Endothelial cell of umbilical vein (primary cell): Measurements from ENCODE around the gene RIPPLY1. TPM values are rescaled to one million over a fixed set of nuclear protein-coding genes. Genes with fewer than 3 reads are reported as not detected.

ENCODE experiments used
- BruUV-seq: library from RNA; stranded (reverse); fragments of 400-500 nt; replicated peaks from 2 replicates; lab custom pipeline; 2021; lab: Mats Ljungman, UMichigan
- CTCF ChIA-PET: fragments of 300-600, 350-600 bp; sonication (Branson Sonifier 250); formaldehyde crosslinking; loops from one replicate; lab custom pipeline; 2021; ENCODE audit warnings: antibody characterized with exemption, inconsistent platforms; lab: Charles Lee
- POLR2A ChIA-PET: fragments of 300-600, 350-600 bp; sonication (Branson Sonifier 250); formaldehyde crosslinking; loops from one replicate; lab custom pipeline; 2021; ENCODE audit warnings: antibody characterized with exemption, inconsistent platforms; lab: Charles Lee
- DNase-seq: peaks from one replicate; pipeline ENCODE4 v3.0.0-alpha.2; 2011; ENCODE audit warnings: low read depth, low spot score
- FAIRE-seq: peaks from 2 replicates; lab custom pipeline; 2011; peaks lifted over from hg19 to GRCh38; lab: Jason Lieb, UNC
- H2AFZ ChIP-seq: 2 replicates; pipeline ENCODE4 v1.6.0; 2012; ENCODE audit warnings: low read depth, low read length, control low read depth, inconsistent platforms
- H3K27ac ChIP-seq: 2 replicates; pipeline ENCODE4 v1.5.1; 2011; ENCODE audit warnings: low read depth, mild to moderate bottlenecking, control low read depth, low read length, moderate library complexity; ENCODE audit not compliant: insufficient read depth
- H3K27me3 ChIP-seq, 2 experiments: 2 replicates each; pipeline versions ENCODE4 v1.6.0 to v1.6.1; 2011; ENCODE audit warnings: low read length in 2 of 2, mixed read lengths in 1 of 2; ENCODE audit not compliant: control insufficient read depth in 2 of 2, insufficient read depth in 2 of 2
- H3K36me3 ChIP-seq, 2 experiments: 2 replicates in 1 of 2; 3 replicates in 1 of 2; pipeline ENCODE4 v1.5.1; 2011; ENCODE audit warnings: low read length in 2 of 2, mild to moderate bottlenecking in 1 of 2, moderate library complexity in 1 of 2; ENCODE audit not compliant: control insufficient read depth in 2 of 2, insufficient read depth in 2 of 2; ENCODE audit errors: extremely low read depth in 1 of 2
- H3K4me1 ChIP-seq: 3 replicates; pipeline ENCODE4 v1.5.1; 2011; ENCODE audit warnings: mild to moderate bottlenecking, low read length; ENCODE audit not compliant: control insufficient read depth, insufficient read depth; ENCODE audit errors: extremely low read depth
- H3K4me2 ChIP-seq: 2 replicates; pipeline ENCODE4 v1.6.1; 2011; ENCODE audit warnings: low read length, control low read depth, mixed read lengths; ENCODE audit not compliant: insufficient read depth
- H3K4me3 ChIP-seq, 3 experiments: fragments of 200-600 bp in 1 of 3; sonication (generic), shearing (Covaris generic) in 1 of 3; replicated peaks in 1 of 3; 2 replicates each; pipeline ENCODE4 v1.5.1; 2011 to 2016; ENCODE audit warnings: control low read depth in 3 of 3, low read length in 3 of 3, mild to moderate bottlenecking in 2 of 3, inconsistent platforms in 1 of 3, low read depth in 1 of 3, moderate library complexity in 1 of 3; ENCODE audit not compliant: insufficient read depth in 1 of 3
- H3K79me2 ChIP-seq: 2 replicates; pipeline ENCODE4 v1.6.0; 2012; ENCODE audit warnings: low read length, inconsistent platforms; ENCODE audit not compliant: control insufficient read depth, insufficient read depth
- H3K9ac ChIP-seq: replicated peaks from 2 replicates; pipeline ENCODE3; 2011; ENCODE audit warnings: low read length, control low read depth; ENCODE audit not compliant: insufficient read depth; ENCODE audit errors: extremely low read depth
- H3K9me1 ChIP-seq: replicated peaks from 3 replicates; pipeline ENCODE4 v1.6.0; 2011; ENCODE audit warnings: mild to moderate bottlenecking, low read length; ENCODE audit not compliant: control insufficient read depth, insufficient read depth; ENCODE audit errors: extremely low read depth
- H3K9me3 ChIP-seq: replicated peaks from 2 replicates; pipeline ENCODE4 v1.5.1; 2012; ENCODE audit warnings: low read length, inconsistent platforms; ENCODE audit not compliant: control insufficient read depth, insufficient read depth
- H4K20me1 ChIP-seq: replicated peaks from 2 replicates; pipeline ENCODE3; 2011; ENCODE audit warnings: mild to moderate bottlenecking, low read length; ENCODE audit not compliant: control insufficient read depth, insufficient read depth; ENCODE audit errors: extremely low read depth
- EZH2 ChIP-seq: IDR thresholded peaks from 2 replicates; pipeline ENCODE4 v1.6.1; 2012; ENCODE audit warnings: borderline replicate concordance, low read depth, mild to moderate bottlenecking, moderate library complexity, low read length, inconsistent platforms; ENCODE audit not compliant: severe bottlenecking
- GATA2 ChIP-seq: IDR thresholded peaks from 2 replicates; pipeline ENCODE4 v1.7.0; 2011; ENCODE audit warnings: low read depth, mild to moderate bottlenecking, moderate library complexity, mixed read lengths, low read length; ENCODE audit not compliant: insufficient read length, insufficient read depth
- JUN ChIP-seq: IDR thresholded peaks from 2 replicates; pipeline ENCODE4 v1.6.1; 2011; ENCODE audit warnings: borderline replicate concordance, low read depth; ENCODE audit not compliant: insufficient read length, insufficient read depth
- POLR2A ChIP-seq: IDR thresholded peaks from 2 replicates; pipeline ENCODE4 v1.6.1; 2012; ENCODE audit warnings: low read depth, mild to moderate bottlenecking, control low read depth, low read length
- POLR2AphosphoS5 ChIP-seq: IDR thresholded peaks from 2 replicates; pipeline ENCODE4 v1.6.1; 2012; ENCODE audit warnings: low read depth, mild to moderate bottlenecking, control low read depth, low read length, moderate library complexity; ENCODE audit not compliant: insufficient read depth
- dilution Hi-C: fragments of 300-500 bp; cut with MboI; formaldehyde crosslinking; loops from one replicate; pipeline ENCODE4 v1.15.0; 2019; ENCODE audit warnings: low sequenced_read_pairs; ENCODE audit not compliant: extremely low pct_ligation_motif_present
- intact Hi-C: fragments of 100-400 bp; cut with micrococcal nuclease; formaldehyde crosslinking; loops from one replicate; pipeline ENCODE4 v1.10.0; 2022
- polyA plus RNA-seq, 4 experiments: library from polyadenylated mRNA; depleted of rRNA in 3 of 4; stranded (reverse) in 3 of 4; unstranded in 1 of 4; fragments of >200 nt; gene quantifications; 2 replicates each; pipeline versions ENCODE4 v1.2.1 to v1.2.3, GENCODE V29; 2011 to 2012; ENCODE audit warnings: missing spikeins in 1 of 4
- total RNA-seq: library from RNA; stranded (reverse); gene quantifications from 2 replicates; pipeline ENCODE4 v1.2.3, GENCODE V29; 2021
- TF ChIP-seq, protein P1 (sequence below): IDR thresholded peaks from 2 replicates; pipeline ENCODE4 v1.6.1; 2011; ENCODE audit not compliant: insufficient read depth, insufficient read length
- TF ChIP-seq, protein P2 (sequence below), 2 donors: IDR thresholded peaks; 1 replicate in 1 of 2; 2 replicates in 1 of 2; pipeline ENCODE4 v1.5.1; 2011; ENCODE audit warnings: low read length in 2 of 2, mild to moderate bottlenecking in 2 of 2, moderate library complexity in 2 of 2, control low read depth in 1 of 2, inconsistent platforms in 1 of 2, low read depth in 1 of 2; ENCODE audit not compliant: insufficient read depth in 1 of 2; ENCODE audit errors: extremely low read depth in 1 of 2

Gene RIPPLY1
- total and polyA plus RNA-seq, 2 donors (not counting 3 experiments of a cell fraction or from before 2014, with no cell fraction given): not detected

DNA sequence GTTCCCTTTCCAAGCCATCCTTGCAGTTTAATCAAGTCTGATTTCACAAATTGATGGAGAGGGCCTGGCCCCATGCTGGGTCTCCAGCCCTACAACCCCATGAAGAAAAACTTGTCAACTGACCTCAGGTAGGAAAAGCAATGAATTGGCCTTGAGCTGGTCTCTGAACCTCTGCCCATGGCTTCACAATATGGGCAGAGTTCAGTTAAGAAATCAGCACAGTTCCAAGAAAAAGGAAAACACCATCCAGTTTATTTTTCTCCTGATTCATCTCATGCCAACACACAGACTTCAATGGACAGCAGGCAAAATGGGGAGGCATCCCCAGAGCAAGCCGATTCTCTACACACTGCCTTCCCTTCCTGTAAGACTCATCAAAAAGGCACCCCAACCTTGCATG, 3.3 kb downstream of the RIPPLY1 start:
- Histone ChIP-seq H3K27me3 (no peaks in the 10 kb centered on the region), H4K20me1 (no peaks in the 10 kb centered on the region), H2AFZ (no peak overlapping the region), H3K27ac (no peak overlapping the region), H3K79me2 (no peaks in the 10 kb centered on the region), H3K9me1 (no peaks in the 10 kb centered on the region), H3K9ac (no peak overlapping the region), H3K4me1 (peaks cover 12% of the 10 kb centered on the region), H3K36me3 (no peaks in the 10 kb centered on the region), H3K4me3 (no peak overlapping the region), H3K9me3 (no peaks in the 10 kb centered on the region), H3K4me2 (no peak overlapping the region)
- FAIRE-seq (no peak), DNase-seq (no peak)
- TF ChIP-seq GATA2: no peak
- no peak for TF ChIP-seq POLR2A
- TF ChIP-seq, protein P1, sequence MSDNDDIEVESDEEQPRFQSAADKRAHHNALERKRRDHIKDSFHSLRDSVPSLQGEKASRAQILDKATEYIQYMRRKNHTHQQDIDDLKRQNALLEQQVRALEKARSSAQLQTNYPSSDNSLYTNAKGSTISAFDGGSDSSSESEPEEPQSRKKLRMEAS: no peak
- TF ChIP-seq EZH2: no peak
- TF ChIP-seq POLR2AphosphoS5: no peak
- TF ChIP-seq JUN: no peak
- TF ChIP-seq, protein P2, sequence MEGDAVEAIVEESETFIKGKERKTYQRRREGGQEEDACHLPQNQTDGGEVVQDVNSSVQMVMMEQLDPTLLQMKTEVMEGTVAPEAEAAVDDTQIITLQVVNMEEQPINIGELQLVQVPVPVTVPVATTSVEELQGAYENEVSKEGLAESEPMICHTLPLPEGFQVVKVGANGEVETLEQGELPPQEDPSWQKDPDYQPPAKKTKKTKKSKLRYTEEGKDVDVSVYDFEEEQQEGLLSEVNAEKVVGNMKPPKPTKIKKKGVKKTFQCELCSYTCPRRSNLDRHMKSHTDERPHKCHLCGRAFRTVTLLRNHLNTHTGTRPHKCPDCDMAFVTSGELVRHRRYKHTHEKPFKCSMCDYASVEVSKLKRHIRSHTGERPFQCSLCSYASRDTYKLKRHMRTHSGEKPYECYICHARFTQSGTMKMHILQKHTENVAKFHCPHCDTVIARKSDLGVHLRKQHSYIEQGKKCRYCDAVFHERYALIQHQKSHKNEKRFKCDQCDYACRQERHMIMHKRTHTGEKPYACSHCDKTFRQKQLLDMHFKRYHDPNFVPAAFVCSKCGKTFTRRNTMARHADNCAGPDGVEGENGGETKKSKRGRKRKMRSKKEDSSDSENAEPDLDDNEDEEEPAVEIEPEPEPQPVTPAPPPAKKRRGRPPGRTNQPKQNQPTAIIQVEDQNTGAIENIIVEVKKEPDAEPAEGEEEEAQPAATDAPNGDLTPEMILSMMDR (IDR thresholded peaks at IDR 0.05; ENCODE audit: extremely low read depth in 1 of 2, insufficient read depth in 1 of 2, low read depth in 1 of 2, low read length in 2 of 2): no peak
- ChIA-PET POLR2A (no interaction called here), CTCF (interaction anchor here (1.4 to 7.7 kb wide), 4 partner anchors 9 to 60 kb away, joined by 4 to 85 read pairs (median 26); no protein-coding TSS in a partner anchor)
- BruUV-seq: no TSS peak
- intact Hi-C loops (loop anchor here (5.0 to 10.0 kb wide), 4 partner anchors 37 to 877 kb away; partner anchors contain the start of genes NCBP2L and TSC22D3), dilution Hi-C loops (no loop called here)
